ENCODE results near the gene DDX28.
"Not testable (repeated sequence)": the region's sequence is repeated elsewhere in the genome, so short reads cannot be mapped to it uniquely, and the experiment has no call there.

Gene DDX28

DNA sequence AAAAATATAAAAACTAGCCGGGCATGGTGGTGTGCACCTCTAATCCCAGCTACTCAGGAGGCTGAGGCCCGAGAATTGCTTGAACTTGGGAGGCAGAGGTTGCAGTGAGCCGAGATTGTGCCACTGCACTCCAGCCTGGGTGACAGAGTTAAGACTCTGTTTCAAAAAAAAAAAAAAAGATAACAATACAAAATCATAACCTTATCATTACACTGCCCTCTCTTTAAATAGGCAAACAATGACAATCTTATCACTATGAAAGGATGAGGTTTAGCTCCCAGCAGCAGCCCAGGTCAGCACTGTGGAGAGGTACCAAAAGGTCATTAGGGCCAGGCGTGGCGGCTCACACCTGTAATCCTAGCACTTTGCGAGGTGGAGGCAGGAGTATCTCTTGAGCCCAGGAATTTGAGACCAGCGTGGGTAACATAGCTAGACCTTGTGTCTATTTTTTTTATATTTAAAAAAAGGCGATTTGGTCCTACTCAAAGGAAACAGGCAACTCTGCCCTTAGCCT lies 3.8 kb downstream of the DDX28 start:
- CTCF ChIA-PET = interaction anchor here (1.1 to 2.0 kb wide), 3 partner anchors 22 to 498 kb away, joined by 3 to 6 read pairs (median 4); no protein-coding TSS in a partner anchor
- no peak overlapping the region for H3K4me3 ChIP-seq (ENCODE audit: low read depth, low read length)
- DNase-seq (ENCODE audit: low read depth, low spot score) = no peak
- POLR2A ChIA-PET = no interaction called here
- TF ChIP-seq, protein P1, sequence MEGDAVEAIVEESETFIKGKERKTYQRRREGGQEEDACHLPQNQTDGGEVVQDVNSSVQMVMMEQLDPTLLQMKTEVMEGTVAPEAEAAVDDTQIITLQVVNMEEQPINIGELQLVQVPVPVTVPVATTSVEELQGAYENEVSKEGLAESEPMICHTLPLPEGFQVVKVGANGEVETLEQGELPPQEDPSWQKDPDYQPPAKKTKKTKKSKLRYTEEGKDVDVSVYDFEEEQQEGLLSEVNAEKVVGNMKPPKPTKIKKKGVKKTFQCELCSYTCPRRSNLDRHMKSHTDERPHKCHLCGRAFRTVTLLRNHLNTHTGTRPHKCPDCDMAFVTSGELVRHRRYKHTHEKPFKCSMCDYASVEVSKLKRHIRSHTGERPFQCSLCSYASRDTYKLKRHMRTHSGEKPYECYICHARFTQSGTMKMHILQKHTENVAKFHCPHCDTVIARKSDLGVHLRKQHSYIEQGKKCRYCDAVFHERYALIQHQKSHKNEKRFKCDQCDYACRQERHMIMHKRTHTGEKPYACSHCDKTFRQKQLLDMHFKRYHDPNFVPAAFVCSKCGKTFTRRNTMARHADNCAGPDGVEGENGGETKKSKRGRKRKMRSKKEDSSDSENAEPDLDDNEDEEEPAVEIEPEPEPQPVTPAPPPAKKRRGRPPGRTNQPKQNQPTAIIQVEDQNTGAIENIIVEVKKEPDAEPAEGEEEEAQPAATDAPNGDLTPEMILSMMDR (IDR thresholded peaks at IDR 0.05; ENCODE audit: insufficient read depth, low read length, missing control alignments) = no peak

DNA sequence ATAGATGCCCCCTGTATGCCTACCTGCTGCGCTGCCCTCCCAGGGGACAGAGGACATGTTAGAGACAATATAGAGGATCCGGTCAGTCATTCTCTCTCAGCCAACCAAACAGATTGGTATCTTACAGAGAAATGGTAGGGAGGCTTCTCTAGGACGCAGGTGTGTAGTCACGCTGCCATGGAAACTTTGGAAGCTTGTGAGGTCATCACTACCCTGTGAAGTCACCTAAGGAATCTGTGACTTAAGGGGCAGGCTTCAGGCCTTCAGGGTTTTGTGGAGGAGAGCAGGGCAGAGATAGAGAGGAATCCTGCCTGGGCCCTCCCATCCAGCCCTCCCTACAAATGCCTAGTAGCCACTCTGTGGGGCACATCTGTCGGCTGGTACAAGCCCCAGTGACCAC lies 7.4 kb downstream of the DDX28 start, which contains the start of gene DPEP2NB:
Gene DPEP2NB (minus strand): TSS at position 231 of the 400 bp plus-strand sequence. CDS start 141 bp downstream, at position 90.
- no peak within 1 kb of the TSS for H3K4me3 ChIP-seq (ENCODE audit: low read depth, low read length)
- TF ChIP-seq, protein P1 (IDR thresholded peaks at IDR 0.05; ENCODE audit: insufficient read depth, low read length, missing control alignments) = no peak
- DNase-seq (ENCODE audit: low read depth, low spot score) = no peak
- ChIA-PET CTCF (interaction anchor here (1.5 to 2.4 kb wide), 3 partner anchors 22 to 25 kb away, joined by 5 to 9 read pairs (median 7); no protein-coding TSS in a partner anchor), POLR2A (no interaction called here)

DNA sequence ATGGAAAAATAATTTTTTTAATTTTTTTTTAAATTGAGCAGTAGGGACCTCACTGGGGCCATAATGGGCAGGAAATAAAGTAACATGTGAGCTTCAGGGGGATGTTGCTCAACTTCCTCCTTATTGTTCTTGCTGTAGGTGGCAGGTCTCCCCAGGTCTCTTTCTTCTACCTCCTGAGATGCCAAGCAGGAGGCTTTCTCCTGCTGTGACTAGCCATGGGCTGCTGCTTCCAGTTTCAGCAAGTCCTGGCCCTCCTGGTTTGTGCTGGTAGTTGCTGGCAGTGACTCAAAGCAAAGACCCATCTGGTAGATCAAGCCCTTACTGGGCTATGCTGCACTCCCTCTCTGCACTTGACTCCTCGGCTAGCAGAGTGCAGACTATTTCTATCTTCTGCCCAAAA lies 9.6 kb downstream of the DDX28 start:
- CTCF ChIA-PET = interaction anchor here (0.6 to 1.6 kb wide), 4 partner anchors 10 to 250 kb away, joined by 3 to 4 read pairs (median 3); partner anchors contain the start of genes DDX28 and DUS2
- no peak overlapping the region for H3K4me3 ChIP-seq (ENCODE audit: low read depth, low read length)
- POLR2A ChIA-PET = no interaction called here
- DNase-seq (ENCODE audit: low read depth, low spot score) = no peak
- TF ChIP-seq, protein P1 (IDR thresholded peaks at IDR 0.05; ENCODE audit: insufficient read depth, low read length, missing control alignments) = no peak

DNA sequence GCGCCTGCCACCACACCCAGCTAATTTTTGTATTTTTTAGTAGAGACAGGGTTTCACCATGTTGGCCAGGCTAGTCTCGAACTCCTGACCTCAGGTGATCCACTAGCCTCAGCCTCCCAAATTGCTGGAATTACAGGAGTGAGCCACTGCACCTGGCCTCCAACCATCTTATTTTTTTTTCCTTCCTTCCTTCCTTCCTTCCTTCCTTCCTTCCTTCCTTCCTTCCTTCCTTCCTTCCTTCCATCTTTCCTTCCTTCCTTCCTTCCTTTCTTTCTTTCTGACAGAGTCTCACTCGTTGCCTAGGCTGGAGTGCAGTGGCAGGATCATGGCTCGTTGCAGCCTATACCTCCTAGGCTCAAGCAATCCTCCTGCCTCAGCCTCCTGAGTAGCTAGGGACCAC lies 13.2 kb downstream of the DDX28 start:
- POLR2A ChIA-PET = interaction anchor here (0.7 kb wide), 1 partner anchor 55 kb away, joined by 4 read pairs; no protein-coding TSS in a partner anchor
- DNase-seq (ENCODE audit: low read depth, low spot score); CTCF ChIA-PET; H3K4me3 ChIP-seq (ENCODE audit: low read depth, low read length): not testable (repeated sequence)

DNA sequence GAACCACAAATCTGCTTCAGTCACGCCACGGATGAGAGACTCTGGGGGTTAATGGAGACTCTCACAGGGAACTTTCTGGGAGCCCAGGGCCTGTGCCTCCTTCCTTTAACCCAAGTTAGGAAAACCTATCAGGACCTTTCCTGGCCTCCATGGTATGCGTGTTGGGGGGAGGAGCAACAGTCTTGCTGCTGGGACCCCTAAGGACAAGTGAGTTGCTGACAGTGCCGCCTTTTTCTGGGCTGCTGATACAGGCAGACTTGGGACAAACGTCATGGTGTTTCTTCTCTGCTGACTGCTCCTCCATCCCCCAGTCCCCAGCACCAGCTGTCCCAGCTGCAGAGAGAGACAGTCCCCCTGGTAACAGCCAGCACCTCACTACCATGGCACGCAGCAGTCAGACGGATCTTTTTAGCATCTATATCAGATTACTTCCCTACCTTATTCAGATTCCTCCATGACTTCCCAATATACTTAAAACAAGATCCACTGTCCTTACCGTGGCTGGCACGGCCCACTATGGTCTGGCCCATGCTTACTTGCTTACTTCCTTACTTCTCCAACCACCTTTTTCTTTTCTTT lies 13.8 kb downstream of the DDX28 start:
- TF ChIP-seq, protein P1 (IDR thresholded peaks at IDR 0.05; ENCODE audit: insufficient read depth, low read length, missing control alignments) = no peak
- POLR2A ChIA-PET = interaction anchor here (0.7 kb wide), 1 partner anchor 55 kb away, joined by 4 read pairs; no protein-coding TSS in a partner anchor
- no peak overlapping the region for H3K4me3 ChIP-seq (ENCODE audit: low read depth, low read length)
- CTCF ChIA-PET = interaction anchor here (1.5 to 1.6 kb wide), 2 partner anchors 17 to 31 kb away, joined by 5 to 7 read pairs; no protein-coding TSS in a partner anchor
- no peak for DNase-seq (ENCODE audit: low read depth, low spot score)

DNA sequence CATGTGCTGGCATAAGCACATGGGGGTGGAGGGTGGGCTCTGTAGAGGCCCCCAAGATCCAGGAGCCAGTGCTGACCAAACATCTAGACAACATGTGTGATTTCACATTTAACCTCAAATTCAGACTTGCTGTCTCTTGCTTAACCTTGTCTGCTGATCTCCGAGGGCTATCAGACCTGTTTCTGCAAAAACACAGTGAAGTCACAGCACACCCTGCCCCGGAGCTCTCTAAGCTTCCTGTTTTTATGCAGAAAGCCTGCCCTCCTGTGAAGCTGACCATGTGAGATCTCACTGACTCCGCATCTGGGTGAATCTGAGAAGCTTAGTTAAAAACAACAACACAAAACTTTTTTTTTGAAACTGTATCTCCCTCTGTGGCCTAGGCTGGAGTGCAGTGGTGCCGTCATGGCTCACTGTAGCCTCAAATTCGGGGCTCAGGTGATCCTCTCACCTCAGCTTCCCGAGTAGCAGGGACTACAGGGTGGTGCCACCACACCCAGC lies 17.2 kb downstream of the DDX28 start:
- TF ChIP-seq, protein P1 (IDR thresholded peaks at IDR 0.05; ENCODE audit: insufficient read depth, low read length, missing control alignments) = no peak
- POLR2A ChIA-PET = no interaction called here
- DNase-seq (ENCODE audit: low read depth, low spot score) = no peak
- no peak overlapping the region for H3K4me3 ChIP-seq (ENCODE audit: low read depth, low read length)
- CTCF ChIA-PET = interaction anchor here (1.7 to 3.3 kb wide), 2 partner anchors 13 to 34 kb away, joined by 7 to 21 read pairs; no protein-coding TSS in a partner anchor
